ENCODE measurements around the gene AGAP2.

Gene AGAP2

GRCh38 chr12:57735198-57735855 lies 3.2 kb downstream of the AGAP2 start:
- no peak for DNase-seq

GRCh38 chr12:57734591-57734990 lies 4.0 kb downstream of the AGAP2 start:
- no peak for DNase-seq

DNA sequence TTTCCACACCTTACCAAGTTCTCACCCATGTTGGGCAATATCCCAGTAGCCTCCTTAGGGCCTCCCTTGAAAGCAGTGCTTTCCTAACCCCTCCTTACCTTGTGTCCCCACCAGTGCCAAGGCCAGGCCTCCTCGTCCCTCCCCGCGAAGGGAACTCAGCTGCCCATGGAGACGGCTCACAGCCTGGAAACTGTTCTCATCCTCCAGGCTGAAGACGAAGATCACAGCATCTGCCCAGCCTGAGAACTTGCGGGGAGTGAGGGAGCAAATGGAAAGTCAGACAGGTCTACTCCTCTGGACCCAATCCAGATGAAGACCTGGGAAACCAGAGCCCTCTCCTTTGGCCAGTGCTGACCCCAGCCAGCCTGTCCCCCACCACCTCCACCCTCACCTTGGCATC lies 4.6 kb downstream of the AGAP2 start:
- DNase-seq = no peak

DNA sequence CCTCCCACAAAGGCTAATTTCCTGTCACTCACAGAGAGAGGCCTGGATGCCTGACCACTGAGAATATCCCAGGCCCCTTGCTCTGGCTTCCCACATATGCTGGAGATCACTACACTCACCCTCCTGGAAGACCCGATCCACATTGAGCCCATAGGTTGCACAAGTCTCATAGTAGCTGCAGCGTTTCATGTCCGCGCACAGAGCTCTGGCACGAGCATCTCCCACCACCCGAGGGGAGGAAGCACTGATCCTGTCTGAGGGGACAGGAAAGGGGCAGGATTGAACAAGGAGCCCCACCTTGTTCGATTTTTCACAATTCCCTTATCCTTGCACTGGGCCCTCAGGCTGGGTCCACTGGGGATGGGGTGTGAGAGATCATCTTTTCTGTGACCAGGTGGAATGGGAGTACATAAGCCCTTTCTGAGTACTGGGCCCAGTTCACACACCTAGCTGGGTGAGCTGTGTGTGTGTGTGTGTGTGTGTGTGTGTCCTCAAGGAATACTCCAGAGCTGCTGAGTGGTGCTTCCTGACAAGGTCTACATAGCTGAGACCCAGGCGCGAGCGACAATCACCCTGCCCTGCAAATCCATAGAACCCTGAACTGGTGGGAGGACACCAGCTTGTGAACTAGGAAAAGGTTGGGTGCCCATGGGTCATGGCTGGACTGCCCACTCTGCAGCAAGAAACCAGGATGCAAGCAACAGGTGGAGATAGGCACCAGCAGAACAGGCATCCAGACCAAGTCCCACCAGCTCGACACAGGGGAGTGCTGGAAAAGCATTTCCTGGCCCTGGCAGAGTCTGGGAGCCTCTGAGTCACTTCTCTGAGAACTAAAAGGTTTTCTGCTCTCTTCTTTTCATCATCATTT lies 5.6 kb downstream of the AGAP2 start:
- no peak for DNase-seq

- no peak for DNase-seq
These were observed 6.3 kb downstream of the AGAP2 start for GRCh38 chr12:57732270-57732669.

DNA sequence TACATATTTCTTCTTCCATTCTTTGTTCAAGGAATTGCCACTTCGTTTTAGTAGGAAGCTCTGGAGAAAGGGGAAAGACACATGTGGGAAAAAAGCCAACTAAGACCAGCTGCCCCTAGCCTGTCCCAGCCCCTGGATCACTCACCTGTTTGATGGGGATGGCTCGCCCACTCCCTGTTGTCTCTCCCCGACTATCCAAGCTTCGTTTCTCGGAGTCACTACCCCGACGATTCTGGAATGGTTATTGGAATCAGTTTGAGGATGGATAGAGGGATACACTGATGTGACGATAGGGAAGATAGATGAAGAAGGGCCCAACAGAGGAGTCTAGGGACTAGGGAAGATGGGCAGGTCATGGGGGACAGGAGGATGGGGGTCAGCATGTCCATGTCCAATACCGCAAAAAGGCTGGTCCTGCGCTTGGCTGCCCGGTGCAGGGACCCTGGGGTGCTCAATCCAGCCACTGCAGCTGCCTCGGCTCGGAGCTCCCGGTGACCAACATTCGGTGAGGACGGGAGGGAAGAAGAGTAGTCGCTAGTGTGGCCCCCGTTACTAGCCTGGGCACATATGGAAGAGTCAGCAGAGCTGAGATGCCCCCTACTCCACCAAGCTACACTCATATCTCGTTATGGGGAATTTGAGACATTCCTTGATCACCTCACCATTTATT lies 7.0 kb downstream of the AGAP2 start:
- no peak for DNase-seq

- no peak for DNase-seq
These were observed 8.0 kb downstream of the AGAP2 start for GRCh38 chr12:57730336-57731067.

DNA sequence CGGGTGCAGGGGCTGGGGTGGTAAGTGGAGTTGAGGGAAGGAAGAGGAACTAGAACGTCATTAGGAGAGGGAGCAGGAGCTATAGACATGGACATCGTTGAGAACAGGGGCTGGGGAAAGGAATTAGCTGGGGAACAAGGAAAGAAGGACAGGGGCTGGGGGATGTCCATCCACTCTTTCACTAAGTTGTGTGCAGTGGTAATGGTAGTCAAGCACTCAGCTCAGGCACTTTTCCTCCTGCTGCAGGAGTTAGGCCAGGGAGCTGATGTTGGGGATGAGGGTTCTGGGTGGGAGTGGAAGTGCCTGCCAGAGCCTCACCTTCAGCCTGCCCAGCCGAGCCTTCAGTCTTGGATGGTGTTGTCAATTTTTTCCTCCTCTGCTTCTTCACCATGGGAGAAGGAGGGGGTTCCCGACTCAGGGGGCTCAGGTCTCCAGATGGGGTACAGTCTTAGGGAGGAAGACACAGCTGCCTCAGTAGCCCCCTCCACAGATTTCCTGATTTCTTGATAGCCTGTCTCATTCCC lies 9.2 kb downstream of the AGAP2 start:
- DNase-seq = no peak

DNA sequence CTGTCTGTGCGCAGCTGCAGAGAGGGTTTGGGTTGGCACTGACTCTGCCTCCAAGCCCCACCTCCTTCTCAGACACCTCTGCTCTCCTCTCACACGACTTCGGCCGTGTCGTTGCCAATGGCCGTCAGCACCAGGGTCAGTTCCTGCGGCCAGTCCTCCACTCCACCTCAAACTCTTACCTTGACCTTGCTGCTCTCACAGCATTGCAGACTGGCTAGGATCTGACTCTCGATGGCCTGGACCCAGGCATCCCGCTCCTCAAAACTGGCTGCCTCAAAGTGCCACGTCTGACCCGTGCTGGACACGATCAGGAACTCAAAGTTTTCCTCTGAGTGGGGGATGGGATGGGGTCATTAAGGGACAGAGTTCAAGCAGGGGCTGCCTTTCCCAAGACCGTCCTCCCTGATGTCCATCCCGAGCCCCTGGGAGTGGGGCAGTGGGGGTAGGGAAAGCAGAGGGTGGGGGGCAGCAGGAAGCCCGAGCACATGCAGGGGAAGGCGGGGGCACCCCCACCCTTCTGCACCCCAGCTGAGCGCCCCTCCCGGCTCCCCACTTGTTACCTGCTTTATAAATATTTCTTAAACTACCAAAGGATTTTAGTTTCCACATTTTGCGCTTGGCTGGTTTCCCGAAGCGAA lies 10.7 kb downstream of the AGAP2 start:
- no peak for DNase-seq

- peak; percentile 15 to 16 for DNase-seq
These were observed 11.4 kb downstream of the AGAP2 start for GRCh38 chr12:57726884-57727757.

DNA sequence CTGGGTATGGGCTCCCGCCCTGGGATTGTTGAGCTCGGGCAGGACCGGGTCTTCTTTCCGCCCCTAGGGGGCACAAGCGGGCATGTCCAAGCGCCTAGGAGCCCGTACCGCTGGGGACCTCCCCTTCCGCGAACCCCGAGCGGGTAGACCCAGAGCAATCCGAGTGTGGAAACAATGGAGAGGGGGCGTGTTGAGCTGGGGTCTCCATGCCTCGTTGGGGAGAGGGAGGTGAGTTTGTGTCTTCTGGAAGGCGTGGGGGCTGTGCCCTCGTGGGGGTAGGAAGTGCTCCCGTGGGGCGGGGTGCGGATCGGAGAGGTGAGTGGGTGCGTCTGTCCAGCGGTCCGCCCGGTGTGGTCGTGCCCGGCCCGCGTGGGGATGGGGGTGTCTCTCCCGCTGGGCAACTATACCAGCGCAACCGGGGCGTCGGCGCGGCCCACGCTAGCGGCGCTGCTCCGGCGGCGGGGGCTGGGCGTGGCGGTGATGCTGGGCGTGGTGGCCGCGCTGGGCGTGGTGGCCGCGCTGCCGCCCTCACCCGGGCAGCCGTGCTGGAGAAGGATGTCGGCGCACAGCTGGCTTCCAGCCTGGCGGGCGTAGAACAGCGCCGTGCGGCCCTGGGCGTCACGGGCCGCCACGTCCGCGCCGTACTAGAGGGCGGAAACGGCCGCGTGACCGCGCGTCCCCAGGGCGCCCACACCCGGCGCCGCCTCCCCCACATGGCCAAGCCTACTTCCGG lies 12.2 kb downstream of the AGAP2 start:
- DNase-seq = peak; percentile 46 to 54

DNA sequence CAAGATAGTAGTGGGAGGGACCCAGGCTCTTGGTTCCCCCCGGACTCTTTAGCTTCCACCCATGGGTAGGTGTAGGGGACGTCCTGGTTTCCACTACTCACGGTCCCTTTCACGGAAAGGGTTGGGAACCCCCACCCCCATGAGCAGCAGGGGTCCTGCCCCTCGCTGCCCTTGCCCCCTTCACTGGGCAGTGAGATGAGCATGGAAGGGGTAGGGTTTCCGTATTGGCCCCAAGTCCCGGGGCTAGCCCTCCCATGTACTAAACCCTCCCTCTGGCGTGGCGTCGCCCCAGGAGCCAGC lies 12.7 kb downstream of the AGAP2 start:
- no peak for DNase-seq

- DNase-seq = peak; percentile 9 to 15
These were observed 13.4 kb downstream of the AGAP2 start for GRCh38 chr12:57724936-57725740.

GRCh38 chr12:57724003-57724935 lies 14.3 kb downstream of the AGAP2 start:
- DNase-seq = peak; percentile 14 to 15

GRCh38 chr12:57723630-57723962 lies 14.9 kb downstream of the AGAP2 start:
- DNase-seq = no peak

- peak; percentile 14 to 16 for DNase-seq
These were observed 15.6 kb downstream of the AGAP2 start for GRCh38 chr12:57722716-57723629.

GRCh38 chr12:57721846-57722608 lies 16.5 kb downstream of the AGAP2 start:
- DNase-seq = peak; percentile 14 to 16

Measured in activated T-cell treated with anti-CD3 and anti-CD28 coated beads, Interleukin-2, amount 50 U/mL, for 48 hours (primary cell).